Activated naive CD8-positive, alpha-beta T cell treated with anti-CD3 and anti-CD28 coated beads for 36 hours (primary cell): ENCODE measurements around the gene BLTP3A. TPM values are rescaled to one million over a fixed set of nuclear protein-coding genes. Genes with fewer than 3 reads are reported as not detected.
"Not testable (repeated sequence)": the region's sequence is repeated elsewhere in the genome, so short reads cannot be mapped to it uniquely, and the experiment has no call there.

Experiments
- DNase-seq: peaks from one replicate; pipeline ENCODE4 v3.0.0; 2021
- H3K27ac Mint-ChIP-seq: one replicate; pipeline ENCODE4 v1.8.0; 2022; ENCODE audit warnings: mild to moderate bottlenecking, moderate library complexity, mixed read lengths
- H3K27me3 Mint-ChIP-seq: one replicate; pipeline ENCODE4 v1.8.0; 2022; ENCODE audit warnings: mild to moderate bottlenecking, mixed read lengths
- H3K36me3 Mint-ChIP-seq: one replicate; pipeline ENCODE4 v1.8.0; 2021; ENCODE audit warnings: mild to moderate bottlenecking, mixed read lengths
- H3K4me1 Mint-ChIP-seq: one replicate; pipeline ENCODE4 v1.8.0; 2021; ENCODE audit warnings: mixed read lengths
- H3K4me3 Mint-ChIP-seq: one replicate; pipeline ENCODE4 v1.8.0; 2022; ENCODE audit warnings: mild to moderate bottlenecking, moderate library complexity, mixed read lengths
- H3K9me3 Mint-ChIP-seq: one replicate; pipeline ENCODE4 v1.8.0; 2022; ENCODE audit warnings: mixed read lengths
- total RNA-seq, 2 experiments: library from RNA; stranded (reverse); gene quantifications; one replicate each; pipeline ENCODE4 v1.2.3, GENCODE V29; 2021

Gene BLTP3A, protein sequence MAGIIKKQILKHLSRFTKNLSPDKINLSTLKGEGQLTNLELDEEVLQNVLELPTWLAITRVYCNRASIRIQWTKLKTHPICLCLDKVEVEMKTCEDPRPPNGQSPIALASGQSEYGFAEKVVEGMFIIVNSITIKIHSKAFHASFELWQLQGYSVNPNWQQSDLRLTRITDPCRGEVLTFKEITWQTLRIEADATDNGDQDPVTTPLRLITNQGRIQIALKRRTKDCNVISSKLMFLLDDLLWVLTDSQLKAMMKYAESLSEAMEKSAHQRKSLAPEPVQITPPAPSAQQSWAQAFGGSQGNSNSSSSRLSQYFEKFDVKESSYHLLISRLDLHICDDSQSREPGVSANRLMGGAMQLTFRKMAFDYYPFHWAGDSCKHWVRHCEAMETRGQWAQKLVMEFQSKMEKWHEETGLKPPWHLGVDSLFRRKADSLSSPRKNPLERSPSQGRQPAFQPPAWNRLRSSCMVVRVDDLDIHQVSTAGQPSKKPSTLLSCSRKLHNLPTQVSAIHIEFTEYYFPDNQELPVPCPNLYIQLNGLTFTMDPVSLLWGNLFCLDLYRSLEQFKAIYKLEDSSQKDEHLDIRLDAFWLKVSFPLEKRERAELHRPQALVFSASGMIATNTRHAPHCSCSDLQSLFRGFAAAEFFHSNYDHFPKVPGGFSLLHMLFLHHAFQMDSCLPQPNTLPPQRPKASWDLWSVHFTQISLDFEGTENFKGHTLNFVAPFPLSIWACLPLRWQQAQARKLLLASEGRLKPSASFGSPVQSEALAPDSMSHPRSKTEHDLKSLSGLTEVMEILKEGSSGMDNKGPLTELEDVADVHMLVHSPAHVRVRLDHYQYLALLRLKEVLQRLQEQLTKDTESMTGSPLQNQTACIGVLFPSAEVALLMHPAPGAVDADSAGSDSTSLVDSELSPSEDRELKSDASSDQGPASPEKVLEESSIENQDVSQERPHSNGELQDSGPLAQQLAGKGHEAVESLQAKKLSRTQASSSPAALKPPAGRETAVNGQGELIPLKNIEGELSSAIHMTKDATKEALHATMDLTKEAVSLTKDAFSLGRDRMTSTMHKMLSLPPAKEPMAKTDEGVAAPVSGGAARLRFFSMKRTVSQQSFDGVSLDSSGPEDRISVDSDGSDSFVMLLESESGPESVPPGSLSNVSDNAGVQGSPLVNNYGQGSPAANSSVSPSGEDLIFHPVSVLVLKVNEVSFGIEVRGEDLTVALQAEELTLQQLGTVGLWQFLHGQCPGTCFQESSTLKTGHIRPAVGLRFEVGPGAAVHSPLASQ (N-terminal part only)
- total RNA-seq = 10 to 100 TPM; 19.6 to 19.7 TPM

DNA sequence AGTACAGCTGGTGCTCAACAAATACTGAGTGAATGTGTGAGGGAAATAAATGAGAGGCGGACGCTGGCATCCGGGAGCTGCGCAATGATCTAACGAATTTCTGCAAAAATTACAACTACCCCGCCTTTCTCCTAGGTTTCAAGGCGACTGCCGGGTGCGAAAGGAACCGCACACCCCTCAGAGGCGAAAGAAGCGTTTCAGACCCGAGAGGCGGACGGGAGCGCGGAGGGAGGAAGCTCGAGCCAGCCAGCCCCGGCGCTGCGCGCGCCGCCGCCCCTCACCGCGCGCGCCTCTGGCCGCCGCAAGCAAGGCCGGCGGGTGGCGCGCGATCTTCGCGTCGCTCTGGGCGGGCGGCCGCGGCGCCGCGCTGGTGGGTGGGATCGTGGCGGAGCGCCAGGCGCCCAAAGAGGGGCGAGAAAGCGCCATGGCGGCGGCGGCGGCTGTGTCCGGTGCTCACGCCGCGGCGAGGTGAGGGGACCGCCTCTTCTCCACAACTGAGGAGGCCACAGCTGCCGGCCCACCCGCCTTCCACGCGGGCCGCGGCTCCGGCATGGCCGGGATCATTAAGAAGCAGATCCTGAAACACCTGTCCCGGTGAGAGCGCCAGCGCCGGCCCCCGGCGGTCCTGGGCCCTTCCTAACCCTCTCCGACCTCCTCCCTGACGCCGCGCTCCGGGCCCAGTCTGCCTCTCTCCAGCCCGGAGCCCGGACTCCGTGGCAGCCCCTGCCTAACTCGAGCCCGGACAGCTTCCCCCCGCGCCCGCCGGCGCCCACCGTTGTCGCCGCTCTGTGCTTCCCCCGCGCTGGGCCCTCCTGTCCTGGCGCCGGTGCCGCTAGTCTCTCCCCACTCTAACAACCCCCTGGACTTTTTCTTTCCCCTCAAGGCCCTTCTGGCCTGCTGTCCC lies at the start of gene BLTP3A:
Gene BLTP3A, plus strand, starts transcription at position 383 of the 904 bp plus-strand sequence. Its CDS starts 168 bp downstream, at position 551.
- Mint-ChIP-seq H3K27ac (peak within 1 kb of the TSS; percentile 94), H3K4me1 (peaks cover 22% of the 10 kb centered on the region), H3K4me3 (peak within 1 kb of the TSS; percentile 93), H3K36me3 (peaks cover 7% of the 10 kb centered on the region), H3K27me3 (no peaks in the 10 kb centered on the region), H3K9me3 (no peaks in the 10 kb centered on the region)
- peak; percentile 87 for DNase-seq

DNA sequence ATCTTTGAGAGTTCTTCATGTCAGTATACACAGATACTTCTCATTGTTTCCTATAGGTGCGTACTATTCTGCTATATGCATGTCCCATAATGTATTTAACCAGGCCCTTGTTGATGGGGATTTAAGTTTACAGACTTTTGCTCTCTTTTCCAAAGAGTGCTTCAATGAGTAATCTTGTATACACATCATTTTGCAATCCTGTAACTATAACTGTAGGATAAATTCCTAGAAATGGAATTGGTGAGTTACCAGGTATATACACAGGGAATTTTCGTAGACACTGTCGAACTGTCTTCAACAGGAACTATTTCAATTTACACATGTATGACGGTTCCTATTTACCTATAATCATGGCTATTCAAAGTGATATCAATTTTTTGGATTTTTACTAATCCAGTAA lies 49.8 kb upstream of the BLTP3A start:
- H3K27ac Mint-ChIP-seq = no peak overlapping the region
- H3K4me1 Mint-ChIP-seq = no peaks in the 10 kb centered on the region
- no peaks in the 10 kb centered on the region for H3K27me3 Mint-ChIP-seq
- DNase-seq = no peak
- no peaks in the 10 kb centered on the region for H3K36me3 Mint-ChIP-seq
- no peak overlapping the region for H3K4me3 Mint-ChIP-seq
- no peaks in the 10 kb centered on the region for H3K9me3 Mint-ChIP-seq

DNA sequence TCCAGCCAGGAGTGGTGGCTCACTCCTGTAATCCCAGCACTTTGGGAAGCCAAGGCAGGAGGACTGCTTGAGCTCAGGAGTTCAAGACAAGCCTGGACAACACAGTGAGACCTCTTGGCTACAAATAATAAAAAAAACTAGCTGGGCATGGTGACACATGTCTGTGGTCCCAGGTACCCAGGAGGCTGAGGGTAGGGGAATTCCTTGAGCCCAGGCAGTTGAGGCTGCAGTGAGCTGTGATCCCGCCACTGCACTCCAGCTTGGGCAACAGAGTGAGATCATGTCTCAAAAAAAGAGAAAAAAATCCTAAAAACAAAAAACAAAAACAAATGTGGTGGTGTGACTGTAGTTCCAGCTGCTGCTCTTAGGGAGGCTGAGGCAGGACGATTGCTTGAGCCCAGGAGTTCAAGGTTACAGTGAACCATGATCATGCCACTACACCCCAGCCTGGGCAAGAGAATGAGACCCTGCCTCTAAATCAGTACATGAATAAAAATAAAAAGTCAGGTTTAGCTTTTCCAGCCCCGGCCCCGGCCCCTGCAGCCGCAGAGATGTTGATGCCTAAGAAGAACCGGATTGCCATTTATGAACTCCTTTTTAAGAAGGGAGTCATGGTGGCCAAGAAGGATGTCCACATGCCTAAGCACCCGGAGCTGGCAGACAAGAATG lies 48.1 kb upstream of the BLTP3A start:
- no peak overlapping the region for H3K4me3 Mint-ChIP-seq
- DNase-seq = no peak
- H3K36me3 Mint-ChIP-seq = no peaks in the 10 kb centered on the region
- H3K9me3 Mint-ChIP-seq = no peaks in the 10 kb centered on the region
- no peak overlapping the region for H3K27ac Mint-ChIP-seq
- no peaks in the 10 kb centered on the region for H3K27me3 Mint-ChIP-seq
- H3K4me1 Mint-ChIP-seq = no peaks in the 10 kb centered on the region

DNA sequence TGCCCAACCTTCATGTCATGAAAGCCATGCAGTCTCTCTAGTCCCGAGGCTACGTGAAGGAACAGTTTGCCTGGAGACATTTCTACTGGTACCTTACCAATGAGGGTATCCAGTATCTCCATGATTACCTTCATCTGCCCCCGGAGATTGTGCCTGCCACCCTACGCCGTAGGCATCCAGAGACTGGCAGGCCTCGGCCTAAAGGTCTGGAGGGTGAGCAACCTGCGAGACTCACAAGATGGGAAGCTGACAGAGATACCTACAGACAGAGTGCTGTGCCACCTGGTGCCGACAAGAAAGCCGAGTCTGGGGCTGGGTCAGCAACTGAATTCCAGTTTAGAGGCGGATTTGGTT lies 47.6 kb upstream of the BLTP3A start:
- H3K4me1 Mint-ChIP-seq, H3K27me3 Mint-ChIP-seq, H3K27ac Mint-ChIP-seq, H3K4me3 Mint-ChIP-seq, H3K36me3 Mint-ChIP-seq, DNase-seq, H3K9me3 Mint-ChIP-seq: not testable (repeated sequence)

DNA sequence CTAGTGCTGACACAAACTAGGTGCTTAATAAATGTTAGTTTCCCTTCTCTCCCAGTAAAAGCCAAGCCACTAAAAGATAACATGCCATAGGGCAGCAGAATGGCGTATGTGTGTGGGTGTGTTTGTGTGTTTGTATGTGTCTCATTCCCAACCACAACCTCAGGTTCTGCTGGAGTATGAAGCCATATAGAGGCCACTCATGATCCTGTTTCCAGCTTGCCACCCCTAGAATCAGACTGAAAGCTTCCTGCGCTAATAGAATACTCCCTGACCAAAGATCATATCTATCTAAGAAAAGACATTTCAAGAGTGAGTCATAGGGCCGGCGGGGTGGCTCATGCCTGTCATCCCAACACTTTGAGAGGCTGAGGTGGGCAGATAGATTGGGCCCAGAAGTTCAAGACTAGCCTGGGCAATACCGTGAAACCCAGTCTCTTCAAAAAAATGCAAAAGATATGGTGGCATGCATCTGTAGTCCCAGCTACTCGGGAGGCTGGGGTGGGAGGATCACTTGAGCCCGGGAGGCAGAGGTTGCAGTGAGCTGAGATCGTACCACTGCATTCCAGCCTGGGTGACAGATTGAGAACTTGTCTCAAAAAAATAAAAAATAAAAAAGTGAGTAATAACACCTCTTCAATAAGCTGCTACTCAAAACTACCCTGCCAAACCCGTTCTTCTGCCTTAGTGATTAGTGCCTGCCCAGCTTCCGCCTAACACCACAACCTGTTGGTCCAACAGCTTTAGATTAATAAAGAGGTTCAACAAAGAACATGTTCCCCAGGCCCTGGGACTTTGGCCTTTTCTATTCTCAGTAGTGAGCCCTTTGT lies 46.4 kb upstream of the BLTP3A start:
- no peak overlapping the region for H3K27ac Mint-ChIP-seq
- H3K4me1 Mint-ChIP-seq = no peaks in the 10 kb centered on the region
- H3K4me3 Mint-ChIP-seq = no peak overlapping the region
- no peaks in the 10 kb centered on the region for H3K9me3 Mint-ChIP-seq
- DNase-seq = no peak
- H3K36me3 Mint-ChIP-seq = no peaks in the 10 kb centered on the region
- H3K27me3 Mint-ChIP-seq = no peaks in the 10 kb centered on the region

DNA sequence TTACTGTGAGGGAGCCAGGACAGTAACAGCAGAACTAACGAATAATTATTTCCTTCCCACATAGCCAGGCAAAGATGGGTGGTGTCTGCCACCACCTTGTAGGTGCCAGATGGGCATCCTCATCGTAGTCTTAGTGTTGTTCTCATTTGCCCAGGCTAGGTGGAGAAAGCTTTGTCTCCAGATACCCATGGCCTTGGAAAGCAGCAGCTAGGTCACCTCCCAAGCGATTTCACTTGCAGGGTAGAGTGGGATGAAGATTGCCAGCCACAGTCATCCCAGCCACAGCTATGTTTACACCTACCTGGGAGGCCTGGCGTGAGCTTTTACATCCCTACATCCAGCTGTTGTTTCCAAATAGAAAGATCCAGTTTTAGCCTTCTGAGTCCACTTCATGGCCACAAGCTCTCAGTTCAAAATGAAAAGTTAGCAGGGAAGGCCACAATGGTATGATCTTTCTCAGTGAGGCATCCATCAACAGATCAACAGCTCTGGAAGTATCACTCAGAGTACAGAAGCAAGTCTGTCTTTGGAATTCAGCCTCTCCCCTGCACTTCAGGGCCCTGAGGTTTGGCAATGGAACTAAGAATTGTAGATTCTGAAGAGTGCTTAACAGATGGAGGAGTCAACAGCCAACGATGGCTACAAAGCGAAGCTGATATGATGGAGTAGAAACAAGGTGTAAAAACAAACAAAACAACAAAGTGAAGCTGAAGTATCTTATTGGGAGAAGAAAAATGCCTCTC lies 45.6 kb upstream of the BLTP3A start:
- Mint-ChIP-seq H3K36me3 (no peaks in the 10 kb centered on the region), H3K27ac (no peak overlapping the region), H3K27me3 (no peaks in the 10 kb centered on the region), H3K4me3 (no peak overlapping the region), H3K4me1 (no peaks in the 10 kb centered on the region), H3K9me3 (no peaks in the 10 kb centered on the region)
- DNase-seq = no peak

DNA sequence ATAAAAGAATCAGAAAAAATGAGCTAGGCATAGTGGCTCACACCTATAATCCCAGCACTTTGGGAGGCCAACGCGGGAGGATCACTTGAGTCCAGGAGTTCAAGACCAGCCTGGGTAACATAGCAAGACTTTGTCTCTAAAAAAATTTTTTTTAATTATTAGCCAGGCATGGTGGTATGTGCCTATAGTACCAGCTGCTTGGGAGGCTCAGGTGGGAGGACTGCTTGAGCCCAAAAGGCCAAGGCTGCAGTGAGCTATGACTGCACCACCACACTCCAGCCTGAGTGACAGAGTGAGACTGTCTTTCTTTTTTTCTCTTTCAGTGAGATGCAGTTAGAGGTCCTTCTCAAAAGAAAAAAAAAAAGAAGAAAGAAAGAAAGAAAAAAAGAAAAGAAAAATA lies 43.1 kb upstream of the BLTP3A start:
- Mint-ChIP-seq H3K36me3 (no peaks in the 10 kb centered on the region), H3K4me3 (no peak overlapping the region), H3K27ac (no peak overlapping the region), H3K4me1 (no peaks in the 10 kb centered on the region), H3K9me3 (no peaks in the 10 kb centered on the region), H3K27me3 (no peaks in the 10 kb centered on the region)
- no peak for DNase-seq

DNA sequence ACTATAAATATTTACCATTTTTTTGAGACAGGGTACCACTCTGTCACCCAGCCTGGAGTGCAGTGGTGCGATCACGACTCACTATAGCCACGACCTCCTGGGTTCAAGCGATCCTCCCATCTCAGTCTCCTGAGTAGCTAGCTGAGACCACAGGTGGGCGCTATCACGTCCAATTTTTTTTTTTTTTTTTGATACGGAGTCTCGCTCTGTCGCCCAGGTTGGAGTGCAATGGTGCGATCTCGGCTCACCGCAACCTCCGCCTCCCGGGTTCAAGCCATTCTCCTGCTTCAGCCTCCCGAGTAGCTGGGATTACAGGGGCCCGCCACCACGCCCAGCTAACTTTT lies 35.4 kb upstream of the BLTP3A start:
- peak; percentile 49 for DNase-seq
- H3K4me3 Mint-ChIP-seq, H3K27me3 Mint-ChIP-seq: not testable (repeated sequence)

DNA sequence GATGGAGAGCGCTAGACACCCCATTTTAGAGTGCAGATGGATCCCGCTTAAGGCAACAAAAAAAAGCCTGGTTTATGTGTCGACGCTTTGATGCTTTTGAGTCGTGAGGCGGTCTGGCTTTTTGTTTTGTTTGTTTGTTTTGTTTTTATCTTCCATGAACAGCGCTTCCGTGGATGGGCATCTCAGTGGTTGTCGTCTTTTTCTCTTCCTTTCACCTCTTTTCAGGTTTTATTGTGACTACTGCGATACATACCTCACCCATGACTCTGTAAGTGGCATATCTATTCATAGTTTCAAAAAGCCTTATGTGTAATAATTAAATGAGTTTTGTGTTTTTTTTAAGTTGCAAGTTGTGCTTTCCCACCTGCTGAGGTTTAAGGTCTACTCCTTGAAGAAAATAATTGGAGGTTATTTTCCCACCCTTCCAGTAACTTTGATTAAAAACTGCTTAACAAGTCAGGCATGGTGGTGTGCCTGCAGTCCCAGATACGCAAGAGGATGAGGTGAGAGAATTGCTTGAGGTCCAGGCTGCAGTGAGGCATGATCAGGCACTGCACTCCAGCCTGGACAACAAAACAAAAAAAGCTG lies 34.1 kb upstream of the BLTP3A start:
- no peaks in the 10 kb centered on the region for H3K27me3 Mint-ChIP-seq
- peaks cover 7% of the 10 kb centered on the region for H3K36me3 Mint-ChIP-seq
- no peak overlapping the region for H3K4me3 Mint-ChIP-seq
- H3K4me1 Mint-ChIP-seq = peaks cover 7% of the 10 kb centered on the region
- H3K27ac Mint-ChIP-seq = no peak overlapping the region
- no peaks in the 10 kb centered on the region for H3K9me3 Mint-ChIP-seq
- no peak for DNase-seq

More for the DNA sequence above, 35.4 kb upstream of the BLTP3A start:
- H3K9me3 Mint-ChIP-seq, H3K27ac Mint-ChIP-seq, H3K4me1 Mint-ChIP-seq, H3K36me3 Mint-ChIP-seq: not testable (repeated sequence)

DNA sequence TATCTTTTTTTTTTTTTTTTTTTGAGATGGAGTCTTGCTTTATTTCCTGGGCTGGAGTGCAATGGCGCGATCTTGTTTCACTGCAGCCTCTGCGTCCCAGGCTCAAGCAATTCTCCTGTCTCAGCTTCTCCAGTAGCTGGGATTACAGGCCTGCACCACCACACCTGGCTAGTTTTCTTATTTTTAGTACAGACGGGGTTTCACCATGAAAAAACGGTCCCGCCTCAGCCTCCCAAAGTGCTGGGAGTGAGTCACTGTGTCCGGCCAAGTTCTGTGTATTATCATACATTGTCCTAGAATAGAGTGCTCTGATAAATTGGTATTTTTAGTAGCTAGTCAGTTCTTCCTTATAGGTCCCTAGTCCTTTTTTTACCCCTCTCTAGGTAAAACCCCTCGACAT lies 31.8 kb upstream of the BLTP3A start:
- Mint-ChIP-seq H3K4me3 (no peak overlapping the region), H3K27ac (no peak overlapping the region), H3K9me3 (no peaks in the 10 kb centered on the region), H3K4me1 (peaks cover 7% of the 10 kb centered on the region), H3K36me3 (peaks cover 12% of the 10 kb centered on the region), H3K27me3 (no peaks in the 10 kb centered on the region)
- DNase-seq = no peak

DNA sequence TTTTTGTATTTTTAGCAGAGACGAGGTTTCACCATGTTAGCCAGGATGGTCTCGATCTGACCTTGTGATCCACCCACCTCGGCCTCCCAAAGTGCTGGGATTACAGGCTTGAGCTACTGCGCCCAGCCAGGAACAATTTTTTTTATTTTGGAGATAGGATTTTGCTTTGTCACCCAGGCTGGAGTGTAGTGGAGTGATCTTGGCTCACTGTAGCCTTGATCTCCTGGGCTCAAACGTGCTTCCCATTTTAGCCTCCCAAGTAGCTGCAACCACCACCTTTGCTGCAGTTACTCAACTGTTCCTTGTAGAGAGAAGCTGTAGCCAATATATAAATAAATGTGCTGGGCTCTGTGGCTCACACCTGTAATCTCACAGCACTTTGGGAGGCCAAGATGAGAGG lies 30.2 kb upstream of the BLTP3A start:
- H3K27ac Mint-ChIP-seq = not testable (repeated sequence)

DNA sequence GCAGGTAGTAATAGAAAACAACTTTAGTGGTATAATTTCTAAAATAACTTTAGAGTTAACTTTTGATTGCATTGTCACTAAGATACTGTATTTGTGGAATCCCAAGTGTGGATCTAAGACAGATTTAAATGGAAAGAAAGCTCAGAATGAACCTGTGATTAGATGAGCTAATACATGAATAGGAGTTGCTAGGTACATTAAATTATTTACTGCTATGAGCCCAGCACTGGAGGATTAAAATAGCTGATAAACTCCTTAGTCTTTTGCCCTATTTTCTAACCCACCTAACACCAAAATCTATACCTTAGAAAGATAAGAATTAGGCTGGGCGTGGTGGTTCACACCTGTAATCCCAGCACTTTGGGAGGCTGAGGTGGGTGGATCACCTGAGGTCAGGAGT lies 23.7 kb upstream of the BLTP3A start:
- Mint-ChIP-seq H3K27me3 (no peaks in the 10 kb centered on the region), H3K27ac (no peak overlapping the region), H3K9me3 (no peaks in the 10 kb centered on the region), H3K4me3 (no peak overlapping the region), H3K36me3 (peaks cover 16% of the 10 kb centered on the region), H3K4me1 (peaks cover 15% of the 10 kb centered on the region)
- no peak for DNase-seq

More for the DNA sequence above, 30.2 kb upstream of the BLTP3A start:
- H3K9me3 Mint-ChIP-seq, DNase-seq, H3K4me3 Mint-ChIP-seq, H3K4me1 Mint-ChIP-seq, H3K27me3 Mint-ChIP-seq: not testable (repeated sequence)
- peaks cover 12% of the 10 kb centered on the region for H3K36me3 Mint-ChIP-seq
